Mucosa of descending colon (tissue), 3 donors: Measurements from ENCODE around the gene CDK5RAP2. TPM values are rescaled to one million over a fixed set of nuclear protein-coding genes. Genes with fewer than 3 reads are reported as not detected.
"Not testable (repeated sequence)": the region's sequence is repeated elsewhere in the genome, so short reads cannot be mapped to it uniquely, and the experiment has no call there.

Experiments
- ATAC-seq: fragments of 200-7000 bp; cut with Tn5 transposase; one replicate; pipeline ENCODE4 v1.9.1; 2020; ENCODE audit warnings: mild to moderate bottlenecking, moderate library complexity
- DNase-seq, 3 donors: peaks; one replicate each; pipeline ENCODE4 v3.0.0-alpha.2; 2020
- H3K36me3 ChIP-seq: fragments of 200-600 bp; one replicate; pipeline ENCODE4 v1.8.0; 2021; ENCODE audit warnings: low read depth, mild to moderate bottlenecking
- H3K4me1 ChIP-seq: fragments of 200-600 bp; one replicate; pipeline ENCODE4 v1.8.0; 2021; ENCODE audit warnings: low read depth, mild to moderate bottlenecking
- H3K4me3 ChIP-seq: fragments of 200-600 bp; one replicate; pipeline ENCODE4 v1.8.0; 2021; ENCODE audit warnings: mild to moderate bottlenecking
- H3K9me3 ChIP-seq: fragments of 200-600 bp; one replicate; pipeline ENCODE4 v1.8.0; 2021; ENCODE audit warnings: mild to moderate bottlenecking
- CTCF ChIP-seq: fragments of 200-600 bp; IDR thresholded peaks from one replicate; pipeline ENCODE4 v1.8.0; 2022; ENCODE audit warnings: antibody characterized with exemption, mild to moderate bottlenecking
- intact Hi-C, 2 donors: fragments of 100-400 bp; cut with DNase I in 1 of 2; cut with micrococcal nuclease in 1 of 2; formaldehyde crosslinking; loops; one replicate each; pipeline versions ENCODE4 v1.11.0 to v1.11.1; 2022; cut with DNase I, micrococcal nuclease
- long read RNA-seq, 2 donors: library from polyadenylated mRNA; unstranded; transcript quantifications; one replicate each; pipeline ENCODE4 v2.0.0, GENCODE V29; 2019 to 2021
- total RNA-seq, 3 donors: library from RNA; stranded (reverse); fragmentation: NEBNext Ultra II Directional in 2 of 3; extraction: Animal tissue kit (Norgen Biotek cat#: 25700) in 2 of 3; gene quantifications; one replicate each; pipeline versions ENCODE4 v1.2.1 to v1.2.4, GENCODE V29; 2021 to 2023
- donor health status: DM: no; HTN: no; CAD: no; lungs with moderate emphysema.
- donor health status: DM: no; HTN: no; CAD: no.
- donor health status: DM: no; HTN: yes; CAD: no.

The CDK5RAP2 gene
- total RNA-seq: 10 to 100 TPM; 27.0 to 62.4 (median 35.1) TPM
- long read RNA-seq, donor 1, full-length matches to known transcripts: 1 of 21 reads
- long read RNA-seq, donor 1, partial matches to known transcripts: 10 of 21 reads
- long read RNA-seq, donor 1, other reads (novel, unspliced or antisense): 10 of 21 reads
- long read RNA-seq, donor 2, partial matches to known transcripts: 2 of 5 reads
- long read RNA-seq, donor 2, other reads (novel, unspliced or antisense): 2 of 5 reads

GRCh38 chr9:120580051-120580896, at the start of gene CDK5RAP2:
Gene CDK5RAP2, minus strand, starts transcription at chr9:120580167. Its CDS starts 189 bp downstream, at chr9:120579978.
- DNase-seq (peak; percentile 93 to 97 (median 93)), ATAC-seq (peak; percentile 100)
- H3K4me1 ChIP-seq: peaks cover 9% of the 10 kb centered on the region
- H3K9me3 ChIP-seq: no peaks in the 10 kb centered on the region
- H3K36me3 ChIP-seq: no peaks in the 10 kb centered on the region
- intact Hi-C loops: no loop called here
- H3K4me3 ChIP-seq: peak within 1 kb of the TSS; percentile 88
- TF ChIP-seq CTCF: no peak

GRCh38 chr9:120628925-120629497, 49.0 kb upstream of the CDK5RAP2 start:
- ATAC-seq: not testable (repeated sequence)

GRCh38 chr9:120628207-120628924, 48.4 kb upstream of the CDK5RAP2 start:
- Histone ChIP-seq H3K36me3 (no peaks in the 10 kb centered on the region), H3K4me1 (no peaks in the 10 kb centered on the region), H3K9me3 (no peaks in the 10 kb centered on the region), H3K4me3 (no peak overlapping the region)
- TF ChIP-seq CTCF: no peak
- ATAC-seq: no peak
- DNase-seq: no peak
- intact Hi-C loops: no loop called here

More at GRCh38 chr9:120628925-120629497, 49.0 kb upstream of the CDK5RAP2 start:
- H3K36me3 ChIP-seq, DNase-seq, H3K9me3 ChIP-seq, H3K4me1 ChIP-seq, intact Hi-C loops, H3K4me3 ChIP-seq: not testable (repeated sequence)

GRCh38 chr9:120627073-120627472, 47.1 kb upstream of the CDK5RAP2 start:
- Histone ChIP-seq H3K9me3 (no peaks in the 10 kb centered on the region), H3K4me3 (no peak overlapping the region), H3K4me1 (no peaks in the 10 kb centered on the region), H3K36me3 (no peaks in the 10 kb centered on the region)
- TF ChIP-seq CTCF: no peak
- intact Hi-C loops: no loop called here
- ATAC-seq (no peak), DNase-seq (no peak)

- TF ChIP-seq CTCF: no peak
- H3K4me3 ChIP-seq: no peak overlapping the region
- no peak for DNase-seq
- no peaks in the 10 kb centered on the region for H3K9me3 ChIP-seq
- H3K36me3 ChIP-seq: no peaks in the 10 kb centered on the region
- ATAC-seq: no peak
- intact Hi-C loops: no loop called here
- no peaks in the 10 kb centered on the region for H3K4me1 ChIP-seq
These were observed 46.5 kb upstream of the CDK5RAP2 start for GRCh38 chr9:120626512-120626911.
